CD4-positive, CD25-positive, alpha-beta regulatory T cell (primary cell): ENCODE results near the gene PPFIA2. TPM values are rescaled to one million over a fixed set of nuclear protein-coding genes. Genes with fewer than 3 reads are reported as not detected.
"Not testable (repeated sequence)": the region's sequence is repeated elsewhere in the genome, so short reads cannot be mapped to it uniquely, and the experiment has no call there.

Experiments used
- ATAC-seq, 2 donors: fragments of 150-1000 bp; cut with Tn5 transposase; one replicate each; pipeline ENCODE4 v1.10.0; 2021; ENCODE audit warnings: low read depth in 2 of 2, moderate number of reproducible peaks in 2 of 2, moderate library complexity in 1 of 2
- DNase-seq, 3 donors: peaks; one replicate each; pipeline versions ENCODE4 v3.0.0 to v3.0.0-alpha.2; 2012 to 2022; ENCODE audit warnings: mixed read lengths in 1 of 3
- H3K27ac ChIP-seq: one replicate; pipeline ENCODE4 v1.7.0; 2013; ENCODE audit warnings: mild to moderate bottlenecking, low read length; ENCODE audit not compliant: insufficient read depth, poor library complexity, severe bottlenecking
- H3K27me3 ChIP-seq: one replicate; pipeline ENCODE4 v1.7.0; 2013; ENCODE audit warnings: low read length; ENCODE audit not compliant: control insufficient read depth, insufficient read depth
- H3K36me3 ChIP-seq: one replicate; pipeline ENCODE4 v1.7.0; 2013; ENCODE audit warnings: mild to moderate bottlenecking, low read length, moderate library complexity; ENCODE audit not compliant: control insufficient read depth, insufficient read depth
- H3K4me1 ChIP-seq: 2 replicates; pipeline ENCODE4 v1.7.0; 2013; ENCODE audit warnings: mild to moderate bottlenecking, low read length; ENCODE audit not compliant: insufficient read depth, control insufficient read depth, poor library complexity, severe bottlenecking
- H3K4me3 ChIP-seq: one replicate; pipeline ENCODE4 v1.7.0; 2013; ENCODE audit warnings: low read depth, mild to moderate bottlenecking, low read length, moderate library complexity
- H3K9me3 ChIP-seq, 2 experiments: 1 replicate in 1 of 2; 2 replicates in 1 of 2; pipeline ENCODE4 v1.7.0; 2013; ENCODE audit warnings: low read length in 2 of 2, mild to moderate bottlenecking in 1 of 2, moderate library complexity in 1 of 2; ENCODE audit not compliant: control insufficient read depth in 2 of 2
- H3K27ac Mint-ChIP-seq, 3 donors: one replicate each; pipeline ENCODE4 v1.8.0; 2020 to 2022; ENCODE audit warnings: mild to moderate bottlenecking in 3 of 3, mixed read lengths in 3 of 3, moderate library complexity in 2 of 3
- H3K27me3 Mint-ChIP-seq: one replicate; pipeline ENCODE4 v1.8.0; 2022; ENCODE audit warnings: mild to moderate bottlenecking, mixed read lengths
- H3K36me3 Mint-ChIP-seq: one replicate; pipeline ENCODE4 v1.8.0; 2020; ENCODE audit warnings: mixed read lengths
- H3K4me1 Mint-ChIP-seq, 4 donors: one replicate each; pipeline ENCODE4 v1.8.0; 2020 to 2022; ENCODE audit warnings: mixed read lengths in 4 of 4, mild to moderate bottlenecking in 1 of 4
- H3K4me3 Mint-ChIP-seq, 4 donors: one replicate each; pipeline ENCODE4 v1.8.0; 2020 to 2022; ENCODE audit warnings: mild to moderate bottlenecking in 4 of 4, mixed read lengths in 4 of 4, moderate library complexity in 3 of 4
- H3K9me3 Mint-ChIP-seq, 7 donors: one replicate each; pipeline ENCODE4 v1.8.0; 2020 to 2022; ENCODE audit warnings: mixed read lengths in 7 of 7, mild to moderate bottlenecking in 3 of 7, moderate library complexity in 2 of 7
- polyA plus RNA-seq, 4 donors: library from polyadenylated mRNA; unstranded; fragments of 300-500 nt; fragmentation: Illumina TruSeq; gene quantifications; one replicate each; pipeline ENCODE4 v1.2.3, GENCODE V29; 2021
- total RNA-seq: library from RNA; stranded (reverse); gene quantifications from one replicate; pipeline ENCODE4 v1.2.3, GENCODE V29; 2022

Gene PPFIA2
- total and polyA plus RNA-seq, 5 donors from 2014 or later = not detected

DNA sequence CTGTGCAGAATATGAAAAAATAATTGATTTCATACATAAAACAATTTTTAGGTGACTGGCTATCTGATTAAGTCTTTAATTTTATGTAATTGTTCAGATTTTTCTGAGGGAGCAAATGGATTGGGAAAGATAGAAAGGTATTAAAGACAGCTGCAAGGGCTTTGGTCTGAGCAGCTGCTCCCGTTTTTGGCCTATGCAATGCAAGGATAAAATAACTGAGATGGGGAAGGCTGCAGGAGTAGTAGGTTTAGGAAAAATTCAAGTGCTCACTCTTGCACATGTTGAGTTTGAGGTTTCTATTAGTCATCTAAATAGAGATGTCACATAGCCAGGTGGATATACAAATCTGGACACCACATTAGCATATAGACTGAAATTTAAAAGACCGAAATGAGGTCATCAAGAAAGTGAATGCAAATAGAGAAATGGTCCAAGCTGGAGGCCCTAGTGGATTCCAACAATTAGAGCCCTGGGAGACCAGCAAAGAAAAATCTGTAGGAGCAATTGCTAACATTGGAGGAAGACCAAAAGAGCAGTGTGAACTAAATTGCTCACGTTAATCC lies 144.0 kb downstream of the PPFIA2 start:
- no peaks in the 10 kb centered on the region for H3K4me1 ChIP-seq
- H3K36me3 Mint-ChIP-seq = no peaks in the 10 kb centered on the region

DNA sequence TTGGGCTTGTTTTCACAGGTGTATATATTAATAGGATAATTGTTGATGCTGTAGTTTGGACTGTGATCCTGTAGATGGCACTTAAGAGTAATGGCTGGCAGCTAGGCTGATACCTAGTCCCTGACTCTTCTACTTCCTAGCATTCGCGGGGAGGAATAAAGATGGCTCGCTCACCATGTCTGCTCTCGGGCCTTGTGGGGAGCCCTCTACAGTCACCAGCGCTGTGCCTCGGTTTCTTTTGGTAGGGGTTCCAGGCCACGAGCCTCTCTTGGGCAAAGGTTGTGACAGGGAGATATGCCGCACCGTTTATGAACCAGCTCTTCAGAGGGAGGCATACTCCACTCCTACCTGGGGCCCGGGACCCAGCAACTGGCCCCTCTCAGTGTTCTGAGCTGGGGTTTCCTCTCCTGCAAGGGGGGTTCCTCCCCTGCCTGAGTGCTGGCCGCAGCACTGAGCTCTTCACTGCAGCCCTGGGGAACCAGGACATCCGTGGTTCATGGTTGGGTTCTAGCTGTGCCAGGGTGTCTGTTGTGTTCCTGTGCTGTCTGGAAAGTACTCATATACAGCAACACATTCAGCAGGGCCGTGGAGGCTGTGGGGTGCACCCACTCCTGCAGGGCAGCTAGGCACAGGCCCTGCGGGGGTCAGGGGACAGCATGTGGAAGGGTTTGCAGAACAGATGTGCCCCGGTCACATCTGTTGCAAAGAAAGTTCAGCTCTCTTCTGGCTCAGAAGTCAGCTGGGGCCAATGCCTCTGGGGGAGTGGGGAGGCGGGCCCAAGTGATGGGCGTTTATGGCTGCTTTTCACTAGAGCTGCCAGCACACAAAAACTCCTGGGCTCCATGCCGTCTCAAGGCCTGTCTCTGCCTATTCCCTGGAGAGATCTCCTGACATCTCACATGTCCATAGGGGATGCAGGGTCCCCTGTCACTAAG lies 147.9 kb downstream of the PPFIA2 start:
- Mint-ChIP-seq H3K27me3 (no peaks in the 10 kb centered on the region), H3K4me3 (no peak overlapping the region), H3K27ac (no peak overlapping the region), H3K36me3 (no peaks in the 10 kb centered on the region), H3K9me3 (peaks cover 2 to 13% (median 5%) of the 10 kb centered on the region in 7 donors), H3K4me1 (no peaks in the 10 kb centered on the region)
- ATAC-seq (no peak), DNase-seq (no peak)
- Histone ChIP-seq H3K27me3 (no peaks in the 10 kb centered on the region), H3K4me1 (no peaks in the 10 kb centered on the region), H3K4me3 (no peak overlapping the region), H3K36me3 (no peaks in the 10 kb centered on the region), H3K9me3 (no peaks in the 10 kb centered on the region), H3K27ac (no peak overlapping the region)

More for the DNA sequence above, 144.0 kb downstream of the PPFIA2 start:
- no peaks in the 10 kb centered on the region for H3K4me1 Mint-ChIP-seq
- no peak overlapping the region for H3K4me3 Mint-ChIP-seq
- peaks cover 0 to 6% (median 3%) of the 10 kb centered on the region in 7 donors for H3K9me3 Mint-ChIP-seq
- DNase-seq (no peak), ATAC-seq (no peak)
- Histone ChIP-seq H3K36me3 (no peaks in the 10 kb centered on the region), H3K27ac (no peak overlapping the region), H3K4me3 (no peak overlapping the region), H3K27me3 (no peaks in the 10 kb centered on the region), H3K9me3 (no peaks in the 10 kb centered on the region)
- H3K27me3 Mint-ChIP-seq = no peaks in the 10 kb centered on the region
- H3K27ac Mint-ChIP-seq = no peak overlapping the region

DNA sequence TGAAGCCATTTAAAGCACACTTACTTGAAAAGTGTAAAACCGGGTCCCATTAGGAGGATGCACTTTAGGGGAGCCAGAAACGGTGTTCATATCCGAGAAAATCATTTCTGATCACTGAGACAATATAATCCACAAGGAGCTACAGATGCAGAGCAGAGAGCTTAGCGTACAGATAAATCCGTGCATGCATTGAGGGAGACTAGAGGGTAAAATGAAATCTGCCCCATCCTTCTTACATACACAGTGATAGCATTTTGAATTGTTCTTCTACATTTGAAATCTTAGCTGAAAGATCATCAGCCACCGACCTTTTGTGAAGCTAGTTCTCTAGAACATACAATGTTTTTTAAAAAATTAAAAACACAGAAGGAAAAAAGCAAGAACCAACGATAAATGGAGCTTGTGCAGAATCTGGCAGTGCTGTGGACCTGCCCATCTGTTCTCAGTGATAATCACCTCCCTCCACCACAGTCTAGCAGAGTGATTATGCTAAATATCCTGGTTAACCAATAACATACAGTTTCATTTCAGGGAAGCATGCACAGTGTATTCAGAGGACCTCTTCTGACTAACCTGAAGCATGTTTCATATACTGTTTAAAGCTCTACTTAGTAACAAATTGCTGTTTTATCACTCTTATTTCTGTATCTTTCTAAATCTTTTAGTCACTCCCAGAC lies 161.1 kb downstream of the PPFIA2 start:
- no peaks in the 10 kb centered on the region for H3K27me3 Mint-ChIP-seq
- H3K27ac ChIP-seq = no peak overlapping the region
- H3K4me1 ChIP-seq = no peaks in the 10 kb centered on the region
- peaks cover 0 to 2% (median 0%) of the 10 kb centered on the region in 7 donors for H3K9me3 Mint-ChIP-seq
- no peaks in the 10 kb centered on the region for H3K4me1 Mint-ChIP-seq
- H3K4me3 Mint-ChIP-seq = no peak overlapping the region
- H3K36me3 Mint-ChIP-seq = no peaks in the 10 kb centered on the region
- H3K27me3 ChIP-seq = no peaks in the 10 kb centered on the region
- DNase-seq = no peak
- ATAC-seq = no peak
- no peak overlapping the region for H3K4me3 ChIP-seq
- no peak overlapping the region for H3K27ac Mint-ChIP-seq
- H3K36me3 ChIP-seq = no peaks in the 10 kb centered on the region
- H3K9me3 ChIP-seq = no peaks in the 10 kb centered on the region

DNA sequence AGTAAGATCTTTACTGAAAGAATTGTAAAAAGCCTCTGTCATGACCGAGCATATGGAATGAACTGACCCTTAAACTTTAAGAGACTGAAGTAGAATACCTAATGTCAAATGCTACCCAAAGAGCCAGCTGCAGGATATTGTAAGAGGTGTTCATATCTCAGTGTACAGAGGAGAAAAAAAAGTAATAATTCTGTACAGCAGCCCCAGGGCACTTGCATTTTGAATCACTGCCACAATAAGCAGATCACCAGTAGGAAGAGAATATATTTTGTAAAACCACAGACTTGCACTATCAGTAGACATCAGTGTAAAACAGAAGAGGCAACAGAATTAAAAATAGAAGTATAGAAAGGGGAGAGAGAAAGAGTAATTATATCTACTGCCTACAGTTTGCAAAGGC lies 162.6 kb downstream of the PPFIA2 start:
- Mint-ChIP-seq H3K27me3 (no peaks in the 10 kb centered on the region), H3K4me1 (no peaks in the 10 kb centered on the region), H3K9me3 (peaks cover 0 to 5% (median 0%) of the 10 kb centered on the region in 7 donors), H3K36me3 (no peaks in the 10 kb centered on the region), H3K27ac (no peak overlapping the region), H3K4me3 (no peak overlapping the region)
- H3K36me3 ChIP-seq = no peaks in the 10 kb centered on the region
- ATAC-seq (no peak), DNase-seq (no peak)
- H3K9me3 ChIP-seq = peaks cover 0 to 3% of the 10 kb centered on the region in 2 experiments
- H3K4me1 ChIP-seq = no peaks in the 10 kb centered on the region
- H3K27ac ChIP-seq = no peak overlapping the region
- no peaks in the 10 kb centered on the region for H3K27me3 ChIP-seq
- no peak overlapping the region for H3K4me3 ChIP-seq

DNA sequence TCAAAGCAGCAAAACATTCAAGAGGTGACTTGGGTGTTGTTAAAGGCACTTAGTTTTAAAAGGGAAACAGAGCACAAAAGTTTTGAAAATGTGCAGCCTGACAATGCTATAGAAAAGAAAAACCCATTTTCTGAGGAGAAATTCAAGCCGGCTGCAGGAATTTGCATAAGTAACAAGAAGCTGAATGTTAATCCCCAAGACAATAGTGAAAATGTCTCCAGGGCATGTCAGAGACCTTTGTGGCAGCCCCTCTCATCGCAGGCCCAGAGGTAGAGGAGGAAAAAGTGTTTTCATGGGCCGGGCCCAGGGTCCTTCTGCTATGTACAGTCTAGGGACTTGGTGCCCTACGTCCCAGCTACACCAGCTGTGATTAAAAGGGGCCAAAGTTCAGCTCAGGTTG lies 167.9 kb downstream of the PPFIA2 start:
- H3K4me3 Mint-ChIP-seq = no peak overlapping the region
- Histone ChIP-seq H3K4me3 (no peak overlapping the region), H3K4me1 (no peaks in the 10 kb centered on the region), H3K9me3 (peaks cover 0 to 7% of the 10 kb centered on the region in 2 experiments), H3K27ac (no peak overlapping the region), H3K36me3 (no peaks in the 10 kb centered on the region), H3K27me3 (no peaks in the 10 kb centered on the region)
- peaks cover 0 to 9% (median 5%) of the 10 kb centered on the region in 7 donors for H3K9me3 Mint-ChIP-seq
- H3K27ac Mint-ChIP-seq = no peak overlapping the region
- no peaks in the 10 kb centered on the region for H3K36me3 Mint-ChIP-seq
- no peaks in the 10 kb centered on the region for H3K4me1 Mint-ChIP-seq
- DNase-seq (no peak), ATAC-seq (no peak)
- H3K27me3 Mint-ChIP-seq = no peaks in the 10 kb centered on the region

DNA sequence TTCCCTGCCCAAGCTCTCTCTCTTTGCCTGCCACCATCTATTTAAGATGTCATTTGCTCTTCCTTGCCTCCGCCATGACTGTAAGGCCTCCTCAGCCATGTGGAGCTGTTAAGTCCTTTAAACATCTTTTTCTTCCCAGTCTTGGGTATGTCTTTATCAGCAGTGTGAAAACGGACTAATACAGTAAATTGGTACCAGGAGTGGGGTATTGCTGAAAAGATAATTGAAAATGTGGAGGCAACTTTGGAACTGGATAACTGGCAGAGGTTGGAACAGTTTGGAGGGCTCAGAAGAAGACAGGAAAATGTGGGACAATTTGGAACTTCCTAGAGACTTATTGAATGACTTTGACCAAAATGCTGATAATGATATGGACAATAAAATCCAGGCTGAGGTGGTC lies 168.4 kb downstream of the PPFIA2 start:
- not testable (repeated sequence) for H3K27ac Mint-ChIP-seq, H3K36me3 ChIP-seq, H3K9me3 ChIP-seq, H3K27me3 Mint-ChIP-seq, DNase-seq, ATAC-seq, H3K27me3 ChIP-seq, H3K4me3 ChIP-seq, H3K4me1 ChIP-seq, H3K27ac ChIP-seq, H3K4me3 Mint-ChIP-seq, H3K36me3 Mint-ChIP-seq, H3K4me1 Mint-ChIP-seq, H3K9me3 Mint-ChIP-seq

DNA sequence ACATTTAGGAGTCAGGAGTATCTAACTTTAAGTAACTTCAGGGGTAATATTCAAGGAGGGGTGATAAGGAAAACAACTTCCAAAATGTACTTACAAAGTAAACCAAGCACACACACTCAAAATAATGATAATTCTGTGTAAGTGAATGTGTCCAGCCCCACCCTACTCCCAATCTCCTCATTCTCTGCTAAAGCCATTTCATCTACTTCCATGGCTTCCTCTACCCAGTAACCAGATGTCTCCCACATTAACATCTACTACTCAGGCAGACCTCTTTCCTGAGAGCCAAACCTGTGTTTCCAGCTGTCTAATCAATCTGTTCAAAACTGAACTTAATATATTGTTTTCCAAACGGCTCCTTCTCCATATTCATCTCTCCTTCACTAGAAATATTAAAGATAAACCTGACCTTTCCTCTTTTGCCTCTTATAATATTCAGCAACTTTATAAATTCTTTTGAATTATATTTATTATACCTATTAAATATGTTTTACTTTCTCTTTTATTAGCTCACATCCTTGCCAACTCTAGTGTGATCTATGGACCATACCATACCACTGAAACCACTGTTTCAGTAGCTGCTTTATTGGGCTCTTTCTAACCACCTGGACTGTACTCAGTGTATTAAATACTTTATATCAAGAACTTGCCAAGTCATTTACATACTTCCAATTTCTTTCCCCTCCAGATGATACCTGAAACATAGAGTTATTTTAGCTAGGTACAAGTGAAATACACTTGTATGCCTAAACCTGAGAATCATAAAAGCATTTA lies 170.7 kb downstream of the PPFIA2 start:
- DNase-seq (no peak), ATAC-seq (no peak)
- Histone ChIP-seq H3K27me3 (no peaks in the 10 kb centered on the region), H3K9me3 (peaks cover 0 to 7% of the 10 kb centered on the region in 2 experiments), H3K27ac (no peak overlapping the region), H3K36me3 (no peaks in the 10 kb centered on the region), H3K4me1 (no peaks in the 10 kb centered on the region), H3K4me3 (no peak overlapping the region)
- H3K4me1 Mint-ChIP-seq = no peaks in the 10 kb centered on the region
- no peak overlapping the region for H3K27ac Mint-ChIP-seq
- H3K36me3 Mint-ChIP-seq = no peaks in the 10 kb centered on the region
- peaks cover 0 to 9% (median 5%) of the 10 kb centered on the region in 7 donors for H3K9me3 Mint-ChIP-seq
- H3K4me3 Mint-ChIP-seq = no peak overlapping the region
- no peaks in the 10 kb centered on the region for H3K27me3 Mint-ChIP-seq
